K562 (cell line): ENCODE results near the gene OPN1LW. TPM values are rescaled to one million over a fixed set of nuclear protein-coding genes. Genes with fewer than 3 reads are reported as not detected.

Experiments used
- ARNT ChIP-seq, 2 experiments: fragments of 450-650 bp; IDR thresholded peaks; 2 replicates each; pipeline ENCODE4 v1.6.1; 2016; ENCODE audit warnings: mild to moderate bottlenecking in 1 of 2
- BRD9 ChIP-seq: fragments of 450-650 bp; IDR thresholded peaks from 2 replicates; pipeline ENCODE4 v1.6.1; 2018; ENCODE audit warnings: low read depth; ENCODE audit not compliant: partially characterized antibody
- CTBP1 ChIP-seq: fragments of 450-650 bp; IDR thresholded peaks from 2 replicates; pipeline ENCODE4 v1.6.1; 2016; ENCODE audit warnings: borderline replicate concordance
- ESRRA ChIP-seq: fragments of 450-650 bp; IDR thresholded peaks from 2 replicates; pipeline ENCODE4 v1.6.1; 2014; ENCODE audit warnings: low read depth, mild to moderate bottlenecking, moderate library complexity, borderline replicate concordance
- FOXK1 ChIP-seq: sonication (generic); formaldehyde crosslinking; IDR thresholded peaks from 2 replicates; pipeline ENCODE4 v1.8.0; 2022; ENCODE audit warnings: missing genetic modification reagents, mild to moderate bottlenecking, borderline replicate concordance
- HMGN3 ChIP-seq: IDR thresholded peaks from 2 replicates; pipeline ENCODE4 v1.6.1; 2011; ENCODE audit warnings: borderline replicate concordance, low read depth, mild to moderate bottlenecking, mixed read lengths, low read length; ENCODE audit not compliant: insufficient read length; ENCODE audit errors: extremely low read depth
- KLF10 ChIP-seq: fragments of 250-450 bp; sonication (Bioruptor Pico); IDR thresholded peaks from 2 replicates; pipeline ENCODE4 v1.6.1; 2021; ENCODE audit warnings: matching md5 sums
- NFIC ChIP-seq: fragments of 450-650 bp; IDR thresholded peaks from 2 replicates; pipeline ENCODE4 v1.6.1; 2017; ENCODE audit warnings: mild to moderate bottlenecking, inconsistent platforms
- NR2C2 ChIP-seq, 2 experiments: fragments of 200-800 bp in 1 of 2; sonication (Bioruptor generic) in 1 of 2; sonication (generic) in 1 of 2; formaldehyde crosslinking in 1 of 2; IDR thresholded peaks; 2 replicates each; pipeline versions ENCODE4 v1.6.1 to v1.8.0; 2016 to 2022; ENCODE audit warnings: mild to moderate bottlenecking in 1 of 2, missing compliant biosample characterization in 1 of 2, missing genetic modification characterization in 1 of 2, missing genetic modification reagents in 1 of 2
- PML ChIP-seq: IDR thresholded peaks from 2 replicates; pipeline ENCODE4 v1.6.1; 2012; ENCODE audit warnings: low read length, inconsistent platforms
- POU5F1 ChIP-seq: fragments of 150-350 bp; IDR thresholded peaks from 2 replicates; pipeline ENCODE4 v1.6.1; 2014; ENCODE audit warnings: borderline replicate concordance, low read length, low read depth, mild to moderate bottlenecking; ENCODE audit not compliant: partially characterized antibody
- RBFOX2 ChIP-seq: fragments of 200-400 bp; formaldehyde crosslinking; IDR thresholded peaks from 2 replicates; pipeline ENCODE4 v1.6.1; 2017; ENCODE audit warnings: low read depth, mild to moderate bottlenecking, low read length, moderate library complexity
- SMAD1 ChIP-seq: fragments of 150-350 bp; IDR thresholded peaks from 2 replicates; pipeline ENCODE4 v1.6.1; 2014; ENCODE audit warnings: low read length, low read depth; ENCODE audit not compliant: partially characterized antibody
- SP2 ChIP-seq: IDR thresholded peaks from 2 replicates; pipeline ENCODE4 v1.6.1; 2011; ENCODE audit warnings: mild to moderate bottlenecking, low read depth, low read length, moderate library complexity; ENCODE audit not compliant: poor library complexity, severe bottlenecking; ENCODE audit errors: extremely low read depth
- STAT5A ChIP-seq: IDR thresholded peaks from 2 replicates; pipeline ENCODE4 v1.6.1; 2012; ENCODE audit warnings: low read length, inconsistent platforms, borderline replicate concordance
- TAF15 ChIP-seq: fragments of 200-400 bp; formaldehyde crosslinking; IDR thresholded peaks from 2 replicates; pipeline ENCODE4 v1.6.1; 2017; ENCODE audit warnings: mild to moderate bottlenecking, low read depth, low read length, moderate library complexity
- ZNF79 ChIP-seq: fragments of 250-450 bp; sonication (Bioruptor Pico); IDR thresholded peaks from 2 replicates; pipeline ENCODE4 v1.4.0; 2020; ENCODE audit warnings: low read depth, mild to moderate bottlenecking, moderate library complexity
- polyA plus RNA-seq, 8 experiments: library from polyadenylated mRNA; depleted of rRNA in 4 of 8; stranded (reverse) in 5 of 8; unstranded in 3 of 8; fragments of >200 nt; fragmentation: Nextera tagmentation in 2 of 8; fragmentation: Illumina TruSeq in 1 of 8; extraction: Ambion mirVana in 2 of 8; extraction: Trizol in 1 of 8; gene quantifications; 2 replicates each; pipeline versions ENCODE4 v1.2.1 to v1.2.3, GENCODE V29; 2011 to 2014; ENCODE audit warnings: inconsistent platforms in 1 of 8, missing spikeins in 1 of 8
- total RNA-seq, 7 experiments: library from RNA; depleted of rRNA in 6 of 7; stranded (reverse); fragments of >200 nt in 6 of 7; fragmentation: Illumina TruSeq in 2 of 7; extraction: Trizol in 2 of 7; gene quantifications; 2 replicates each; pipeline versions ENCODE4 v1.2.1 to v1.2.3, GENCODE V29; 2011 to 2021; ENCODE audit warnings: low replicate concordance in 1 of 7
- TF ChIP-seq, protein P1 (sequence below): fragments of 250-450 bp; sonication (Bioruptor Pico); IDR thresholded peaks from 2 replicates; pipeline ENCODE4 v1.8.0; 2022; ENCODE audit warnings: inconsistent platforms, mild to moderate bottlenecking, moderate library complexity, borderline replicate concordance
- TF ChIP-seq, protein P2 (sequence below), 2 experiments: fragments of 450-650 bp; conservative IDR thresholded peaks; 2 replicates each; pipeline ENCODE4 v1.6.1; 2017; ENCODE audit warnings: mild to moderate bottlenecking in 2 of 2, moderate library complexity in 2 of 2
- TF ChIP-seq, protein P3 (sequence below): fragments of 450-650 bp; IDR thresholded peaks from 2 replicates; pipeline ENCODE4 v1.6.1; 2018; ENCODE audit not compliant: partially characterized antibody

Gene OPN1LW
- total and polyA plus RNA-seq, 9 of the 15 experiments (the other 6 are each of a cell fraction or from before 2014, with no cell fraction given): 0.04 TPM; not detected in 8

DNA sequence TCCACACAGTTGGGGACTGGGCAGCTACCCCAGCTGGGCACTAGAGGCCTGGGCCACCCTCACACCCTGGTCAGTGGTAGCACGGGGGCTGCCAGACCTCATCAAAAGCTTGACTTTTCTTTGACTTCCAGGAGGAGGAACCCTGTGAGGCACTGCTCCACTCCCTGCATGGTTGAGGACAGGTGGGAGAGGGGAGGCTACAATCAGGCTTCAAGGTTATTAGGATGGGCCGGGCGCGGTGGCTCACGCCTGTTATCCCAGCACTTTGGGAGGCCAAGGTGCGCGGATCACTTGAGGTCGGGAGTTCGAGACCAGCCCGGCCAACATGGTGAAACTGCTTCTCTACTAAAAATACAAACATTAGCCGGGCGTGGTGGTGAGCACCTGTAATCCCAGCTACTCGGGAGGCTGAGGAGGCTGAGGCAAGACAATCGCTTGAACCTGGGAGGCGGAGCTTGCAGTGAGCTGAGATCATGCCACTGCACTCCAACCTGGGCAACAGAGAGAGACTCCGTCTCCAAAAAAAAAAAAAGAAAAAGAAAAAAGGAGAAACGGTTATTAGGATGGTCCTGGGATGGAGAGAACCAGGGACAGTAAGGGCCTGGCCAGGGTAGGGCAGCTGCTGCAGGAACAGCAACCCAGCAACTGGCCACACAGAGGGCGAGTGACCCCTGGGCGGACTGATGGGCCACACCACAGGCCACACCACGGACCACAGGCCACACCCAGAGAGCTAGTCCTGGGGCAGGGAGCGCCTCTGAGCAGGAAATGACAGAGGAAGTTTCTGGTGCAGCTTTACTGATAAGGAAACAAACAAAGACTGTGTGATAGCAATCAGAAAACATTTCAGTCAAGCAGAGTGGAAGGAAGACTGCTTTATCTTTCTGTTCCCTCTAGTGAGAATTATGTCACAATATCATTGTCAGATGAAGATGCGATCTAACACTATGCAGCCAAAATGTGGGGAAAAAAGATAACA is 20.5 kb upstream of the OPN1LW start (continued):
- TF ChIP-seq, protein P1, sequence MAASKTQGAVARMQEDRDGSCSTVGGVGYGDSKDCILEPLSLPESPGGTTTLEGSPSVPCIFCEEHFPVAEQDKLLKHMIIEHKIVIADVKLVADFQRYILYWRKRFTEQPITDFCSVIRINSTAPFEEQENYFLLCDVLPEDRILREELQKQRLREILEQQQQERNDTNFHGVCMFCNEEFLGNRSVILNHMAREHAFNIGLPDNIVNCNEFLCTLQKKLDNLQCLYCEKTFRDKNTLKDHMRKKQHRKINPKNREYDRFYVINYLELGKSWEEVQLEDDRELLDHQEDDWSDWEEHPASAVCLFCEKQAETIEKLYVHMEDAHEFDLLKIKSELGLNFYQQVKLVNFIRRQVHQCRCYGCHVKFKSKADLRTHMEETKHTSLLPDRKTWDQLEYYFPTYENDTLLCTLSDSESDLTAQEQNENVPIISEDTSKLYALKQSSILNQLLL (CRISPR knock-in tag): no peak
- TF ChIP-seq SP2 (no peak), FOXK1 (no peak), CTBP1 (peak; percentile 98), BRD9 (peak; percentile 59), ESRRA (peak; percentile 78; the same call in 1 of the 2 replicates), STAT5A (peak; percentile 76), KLF10 (CRISPR knock-in tag) (no peak), HMGN3 (peak; percentile 74), PML (peak; percentile 88), ZNF79 (CRISPR knock-in tag) (no peak), RBFOX2 (peak; percentile 50), NFIC (peak; percentile 74), SMAD1 (peak; percentile 88), NR2C2 (CRISPR knock-in tag; IDR thresholded peaks at IDR 0.05) (no peak), NR2C2 (tag; IDR thresholded peaks at IDR 0.05) (peak; percentile 74), TAF15 (no peak), ARNT (IDR thresholded peaks at IDR 0.05) (peak; percentile 42 to 75; a peak in 3 of 4 replicates), POU5F1 (no peak)
- TF ChIP-seq, protein P2, sequence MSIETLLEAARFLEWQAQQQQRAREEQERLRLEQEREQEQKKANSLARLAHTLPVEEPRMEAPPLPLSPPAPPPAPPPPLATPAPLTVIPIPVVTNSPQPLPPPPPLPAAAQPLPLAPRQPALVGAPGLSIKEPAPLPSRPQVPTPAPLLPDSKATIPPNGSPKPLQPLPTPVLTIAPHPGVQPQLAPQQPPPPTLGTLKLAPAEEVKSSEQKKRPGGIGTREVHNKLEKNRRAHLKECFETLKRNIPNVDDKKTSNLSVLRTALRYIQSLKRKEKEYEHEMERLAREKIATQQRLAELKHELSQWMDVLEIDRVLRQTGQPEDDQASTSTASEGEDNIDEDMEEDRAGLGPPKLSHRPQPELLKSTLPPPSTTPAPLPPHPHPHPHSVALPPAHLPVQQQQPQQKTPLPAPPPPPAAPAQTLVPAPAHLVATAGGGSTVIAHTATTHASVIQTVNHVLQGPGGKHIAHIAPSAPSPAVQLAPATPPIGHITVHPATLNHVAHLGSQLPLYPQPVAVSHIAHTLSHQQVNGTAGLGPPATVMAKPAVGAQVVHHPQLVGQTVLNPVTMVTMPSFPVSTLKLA (conservative IDR thresholded peaks at IDR 0.05): peak in 1 of 2 experiments; percentile 57; a peak in 2 of 4 replicates
- TF ChIP-seq, protein P3, sequence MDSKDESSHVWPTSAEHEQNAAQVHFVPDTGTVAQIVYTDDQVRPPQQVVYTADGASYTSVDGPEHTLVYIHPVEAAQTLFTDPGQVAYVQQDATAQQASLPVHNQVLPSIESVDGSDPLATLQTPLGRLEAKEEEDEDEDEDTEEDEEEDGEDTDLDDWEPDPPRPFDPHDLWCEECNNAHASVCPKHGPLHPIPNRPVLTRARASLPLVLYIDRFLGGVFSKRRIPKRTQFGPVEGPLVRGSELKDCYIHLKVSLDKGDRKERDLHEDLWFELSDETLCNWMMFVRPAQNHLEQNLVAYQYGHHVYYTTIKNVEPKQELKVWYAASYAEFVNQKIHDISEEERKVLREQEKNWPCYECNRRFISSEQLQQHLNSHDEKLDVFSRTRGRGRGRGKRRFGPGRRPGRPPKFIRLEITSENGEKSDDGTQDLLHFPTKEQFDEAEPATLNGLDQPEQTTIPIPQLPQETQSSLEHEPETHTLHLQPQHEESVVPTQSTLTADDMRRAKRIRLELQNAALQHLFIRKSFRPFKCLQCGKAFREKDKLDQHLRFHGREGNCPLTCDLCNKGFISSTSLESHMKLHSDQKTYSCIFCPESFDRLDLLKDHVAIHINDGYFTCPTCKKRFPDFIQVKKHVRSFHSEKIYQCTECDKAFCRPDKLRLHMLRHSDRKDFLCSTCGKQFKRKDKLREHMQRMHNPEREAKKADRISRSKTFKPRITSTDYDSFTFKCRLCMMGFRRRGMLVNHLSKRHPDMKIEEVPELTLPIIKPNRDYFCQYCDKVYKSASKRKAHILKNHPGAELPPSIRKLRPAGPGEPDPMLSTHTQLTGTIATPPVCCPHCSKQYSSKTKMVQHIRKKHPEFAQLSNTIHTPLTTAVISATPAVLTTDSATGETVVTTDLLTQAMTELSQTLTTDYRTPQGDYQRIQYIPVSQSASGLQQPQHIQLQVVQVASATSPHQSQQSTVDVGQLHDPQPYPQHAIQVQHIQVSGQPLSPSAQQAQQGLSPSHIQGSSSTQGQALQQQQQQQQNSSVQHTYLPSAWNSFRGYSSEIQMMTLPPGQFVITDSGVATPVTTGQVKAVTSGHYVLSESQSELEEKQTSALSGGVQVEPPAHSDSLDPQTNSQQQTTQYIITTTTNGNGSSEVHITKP: peak; percentile 94
